Activated CD4-positive, alpha-beta T cell treated with anti-CD3 and anti-CD28 coated beads, Interleukin-2, amount 10 ng/mL, durations not matched to agents 24 days and 14 days (primary cell): ENCODE measurements around the gene PPP2R3A. TPM values are rescaled to one million over a fixed set of nuclear protein-coding genes. Genes with fewer than 3 reads are reported as not detected.
"Not testable (repeated sequence)": the region's sequence is repeated elsewhere in the genome, so short reads cannot be mapped to it uniquely, and the experiment has no call there.

Experiments used
- DNase-seq: peaks from one replicate; pipeline ENCODE4 v3.0.0; 2022
- H3K27ac Mint-ChIP-seq: one replicate; pipeline ENCODE4 v1.8.0; 2022; ENCODE audit warnings: mild to moderate bottlenecking, mixed read lengths
- H3K27me3 Mint-ChIP-seq: one replicate; pipeline ENCODE4 v1.8.0; 2022; ENCODE audit warnings: mixed read lengths
- H3K36me3 Mint-ChIP-seq: one replicate; pipeline ENCODE4 v1.8.0; 2022; ENCODE audit warnings: low read depth, mild to moderate bottlenecking, mixed read lengths
- H3K4me1 Mint-ChIP-seq: one replicate; pipeline ENCODE4 v1.8.0; 2021; ENCODE audit warnings: mixed read lengths
- H3K4me3 Mint-ChIP-seq: one replicate; pipeline ENCODE4 v1.8.0; 2022; ENCODE audit warnings: mild to moderate bottlenecking, moderate library complexity, mixed read lengths
- H3K9me3 Mint-ChIP-seq: one replicate; pipeline ENCODE4 v1.8.0; 2021; ENCODE audit warnings: mixed read lengths
- intact Hi-C: fragments of 100-400 bp; cut with micrococcal nuclease; formaldehyde crosslinking; loops from one replicate; pipeline ENCODE4 v1.15.1; 2023
- total RNA-seq: library from RNA; stranded (reverse); gene quantifications from 2 replicates; pipeline ENCODE4 v1.2.3, GENCODE V29; 2022

The PPP2R3A gene
- total RNA-seq, 1 donor from 2014 or later: 0.49 TPM

DNA sequence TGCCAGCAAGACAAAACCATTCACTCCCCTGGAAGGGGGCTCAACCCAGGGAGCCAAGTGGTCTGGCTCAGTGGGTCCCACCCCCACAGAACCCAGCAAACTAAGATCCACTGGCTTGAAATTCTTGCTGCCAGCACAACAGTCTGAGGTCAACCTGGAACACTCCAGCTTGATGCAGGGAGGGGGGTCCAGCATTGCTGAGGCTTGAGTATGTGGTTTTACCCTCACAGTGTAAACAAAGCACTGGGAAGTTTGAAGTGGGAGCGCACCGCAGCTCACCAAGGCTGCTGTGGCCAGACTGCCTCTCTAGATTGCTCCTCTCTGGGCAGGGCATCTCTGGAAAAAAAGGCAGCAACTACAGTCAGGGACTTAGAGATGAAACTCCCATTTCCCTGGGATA, 148.9 kb downstream of the PPP2R3A start:
- Mint-ChIP-seq H3K27me3 (peaks cover 32% of the 10 kb centered on the region), H3K36me3 (no peaks in the 10 kb centered on the region), H3K9me3 (peaks cover 23% of the 10 kb centered on the region), H3K27ac (no peak overlapping the region), H3K4me1 (peaks cover 5% of the 10 kb centered on the region), H3K4me3 (no peak overlapping the region)
- DNase-seq: no peak
- intact Hi-C loops: no loop called here

DNA sequence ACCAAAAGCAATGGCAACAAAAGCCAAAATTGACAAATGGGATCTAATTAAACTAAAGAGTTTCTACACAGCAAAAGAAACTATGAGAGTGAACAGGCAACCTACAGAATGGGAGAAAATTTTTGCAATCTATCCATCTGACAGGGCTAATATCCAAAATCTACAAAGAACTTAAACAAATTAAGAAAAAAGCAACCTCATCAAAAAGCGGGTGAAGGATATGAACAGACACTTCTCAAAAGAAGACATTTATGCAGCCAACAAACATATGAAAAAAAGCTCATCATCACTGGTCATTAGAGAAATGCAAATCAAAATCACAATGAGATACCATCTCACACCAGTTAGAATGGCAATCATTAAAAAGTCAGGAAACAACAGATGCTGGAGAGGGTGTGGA, 153.8 kb downstream of the PPP2R3A start:
- peaks cover 24% of the 10 kb centered on the region for H3K27me3 Mint-ChIP-seq
- H3K4me3 Mint-ChIP-seq: not testable (repeated sequence)

DNA sequence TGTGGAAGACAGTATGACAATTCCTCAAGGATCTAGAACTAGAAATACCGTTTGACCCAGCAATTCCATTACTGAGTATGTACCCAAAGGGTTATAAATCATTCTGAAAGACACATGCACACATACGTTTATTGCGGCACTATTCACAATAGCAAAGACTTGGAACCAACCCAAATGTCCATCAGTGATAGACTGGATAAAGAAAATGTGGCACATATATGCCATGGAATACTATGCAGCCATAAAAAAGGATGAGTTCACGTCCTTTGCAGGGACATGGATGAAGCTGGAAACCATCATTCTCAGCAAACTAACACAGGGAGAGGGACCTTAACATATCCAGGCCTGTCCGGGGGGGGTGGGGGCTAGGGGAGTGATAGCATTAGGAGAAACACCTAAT, 154.3 kb downstream of the PPP2R3A start:
- peaks cover 23% of the 10 kb centered on the region for H3K9me3 Mint-ChIP-seq
- not testable (repeated sequence) for DNase-seq

More for the DNA sequence above, 153.8 kb downstream of the PPP2R3A start:
- H3K27ac Mint-ChIP-seq, H3K4me1 Mint-ChIP-seq, H3K36me3 Mint-ChIP-seq, intact Hi-C loops, DNase-seq: not testable (repeated sequence)
- H3K9me3 Mint-ChIP-seq: peaks cover 23% of the 10 kb centered on the region

DNA sequence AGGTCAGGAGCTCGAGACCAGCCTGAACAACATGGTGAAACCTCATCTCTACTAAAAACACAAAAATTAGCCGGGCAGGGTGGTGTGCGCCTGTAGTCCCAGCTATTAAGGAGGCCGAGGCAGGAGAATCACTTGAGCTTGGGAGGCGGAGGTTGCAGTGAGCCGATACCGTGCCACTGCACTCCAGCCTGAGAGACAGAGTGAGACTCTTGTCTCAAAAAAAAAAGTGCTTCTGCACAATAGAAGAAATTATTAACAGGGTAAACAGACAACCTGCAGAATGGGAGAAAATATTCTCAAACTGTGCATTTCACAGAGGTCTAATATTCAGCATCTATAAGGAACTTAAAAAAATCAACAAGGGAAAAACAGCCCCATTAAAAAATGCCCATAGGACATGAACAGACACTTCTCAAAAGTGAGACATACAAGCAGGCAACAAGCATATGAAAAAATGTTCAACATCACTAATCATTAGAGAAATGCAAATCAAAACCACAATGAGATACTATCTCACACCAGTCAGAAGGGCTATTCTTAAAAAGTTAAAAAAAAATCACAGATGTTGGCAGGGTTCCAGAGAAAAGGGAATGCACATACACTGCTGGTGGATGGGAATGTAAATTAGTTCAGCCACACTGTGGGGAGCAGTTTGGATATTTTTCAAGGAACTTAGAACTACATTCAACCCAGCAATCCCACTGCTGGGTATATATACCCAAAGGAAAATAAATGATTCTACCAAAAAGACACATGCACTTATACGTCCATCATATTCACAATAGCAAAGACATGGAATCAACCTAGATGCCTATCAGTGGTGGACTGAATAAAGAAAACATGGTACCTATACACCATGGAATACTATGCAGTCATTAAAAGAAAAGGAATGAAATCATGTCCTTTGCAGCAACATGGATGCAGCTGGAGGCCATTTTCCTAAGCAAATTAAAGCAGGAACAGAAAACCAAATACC, 155.1 kb downstream of the PPP2R3A start:
- no peak overlapping the region for H3K27ac Mint-ChIP-seq
- no peak overlapping the region for H3K4me3 Mint-ChIP-seq
- H3K36me3 Mint-ChIP-seq: no peaks in the 10 kb centered on the region
- no peaks in the 10 kb centered on the region for H3K4me1 Mint-ChIP-seq
- H3K9me3 Mint-ChIP-seq: peaks cover 23% of the 10 kb centered on the region
- peaks cover 26% of the 10 kb centered on the region for H3K27me3 Mint-ChIP-seq
- no peak for DNase-seq
- intact Hi-C loops: no loop called here

More for the DNA sequence above, 154.3 kb downstream of the PPP2R3A start:
- H3K4me3 Mint-ChIP-seq, H3K27ac Mint-ChIP-seq, H3K36me3 Mint-ChIP-seq, intact Hi-C loops, H3K4me1 Mint-ChIP-seq: not testable (repeated sequence)
- peaks cover 24% of the 10 kb centered on the region for H3K27me3 Mint-ChIP-seq

DNA sequence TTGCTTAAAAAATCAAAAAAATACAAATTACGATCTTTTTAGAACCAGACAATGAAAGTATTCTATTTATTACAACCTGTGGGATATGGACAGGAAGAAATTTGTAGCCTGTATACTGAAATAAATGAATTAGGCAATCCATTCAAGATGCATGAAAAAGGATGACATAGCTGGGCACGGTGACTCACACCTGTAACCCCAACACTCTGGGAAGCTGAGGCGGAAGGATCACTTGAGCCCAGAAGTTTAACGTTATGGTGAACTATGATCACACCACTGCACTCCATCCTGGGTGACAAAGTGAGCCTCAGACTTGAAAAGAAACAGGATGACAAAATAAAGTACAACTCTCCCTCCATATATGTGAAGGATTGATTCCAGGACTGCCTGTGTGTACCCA, 156.5 kb downstream of the PPP2R3A start:
- no peak overlapping the region for H3K27ac Mint-ChIP-seq
- no peak overlapping the region for H3K4me3 Mint-ChIP-seq
- H3K9me3 Mint-ChIP-seq: peaks cover 15% of the 10 kb centered on the region
- no peaks in the 10 kb centered on the region for H3K4me1 Mint-ChIP-seq
- intact Hi-C loops: no loop called here
- no peaks in the 10 kb centered on the region for H3K36me3 Mint-ChIP-seq
- peaks cover 17% of the 10 kb centered on the region for H3K27me3 Mint-ChIP-seq
- no peak for DNase-seq

DNA sequence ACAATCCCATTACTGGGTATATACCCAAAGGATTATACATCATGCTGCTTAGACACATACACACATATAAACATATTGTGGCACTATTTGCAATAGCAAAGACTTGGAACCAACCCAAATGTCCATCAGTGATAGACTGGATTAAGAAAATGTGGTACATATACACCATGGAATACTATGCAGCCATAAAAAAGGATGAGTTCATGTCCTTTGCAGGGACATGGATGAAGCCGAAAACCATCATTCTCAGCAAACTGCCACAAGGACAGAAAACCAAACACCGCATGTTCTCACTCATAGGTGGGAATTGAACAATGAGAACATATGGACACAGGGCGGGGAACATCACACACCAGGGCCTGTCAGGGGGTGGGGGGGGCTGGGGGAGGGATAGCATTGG, 166.1 kb downstream of the PPP2R3A start:
- intact Hi-C loops, H3K4me3 Mint-ChIP-seq, H3K27ac Mint-ChIP-seq, H3K4me1 Mint-ChIP-seq, H3K36me3 Mint-ChIP-seq, DNase-seq: not testable (repeated sequence)
- Mint-ChIP-seq H3K27me3 (peaks cover 17% of the 10 kb centered on the region), H3K9me3 (peaks cover 17% of the 10 kb centered on the region)

DNA sequence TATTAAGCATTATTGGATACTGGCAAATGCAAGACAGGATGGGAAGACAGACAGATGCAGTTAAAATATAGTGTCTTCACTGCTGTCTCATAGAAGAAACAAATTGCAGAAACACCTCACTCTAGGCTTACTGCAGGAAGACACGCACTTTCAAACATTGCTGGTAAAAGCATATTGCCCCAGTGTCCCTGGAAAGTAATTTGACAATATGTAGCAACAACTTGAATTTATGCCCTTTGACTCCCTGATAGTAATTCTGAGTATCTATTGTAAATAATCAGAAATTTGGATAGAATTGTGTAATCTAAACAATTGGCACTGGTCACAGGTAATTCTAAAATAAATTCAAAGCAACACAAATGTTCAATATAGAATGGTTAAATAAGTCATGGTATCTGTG, 168.6 kb downstream of the PPP2R3A start:
- DNase-seq: no peak
- H3K9me3 Mint-ChIP-seq: peaks cover 7% of the 10 kb centered on the region
- no peak overlapping the region for H3K27ac Mint-ChIP-seq
- intact Hi-C loops: no loop called here
- H3K4me3 Mint-ChIP-seq: no peak overlapping the region
- H3K4me1 Mint-ChIP-seq: peaks cover 6% of the 10 kb centered on the region
- no peaks in the 10 kb centered on the region for H3K36me3 Mint-ChIP-seq
- peaks cover 6% of the 10 kb centered on the region for H3K27me3 Mint-ChIP-seq

DNA sequence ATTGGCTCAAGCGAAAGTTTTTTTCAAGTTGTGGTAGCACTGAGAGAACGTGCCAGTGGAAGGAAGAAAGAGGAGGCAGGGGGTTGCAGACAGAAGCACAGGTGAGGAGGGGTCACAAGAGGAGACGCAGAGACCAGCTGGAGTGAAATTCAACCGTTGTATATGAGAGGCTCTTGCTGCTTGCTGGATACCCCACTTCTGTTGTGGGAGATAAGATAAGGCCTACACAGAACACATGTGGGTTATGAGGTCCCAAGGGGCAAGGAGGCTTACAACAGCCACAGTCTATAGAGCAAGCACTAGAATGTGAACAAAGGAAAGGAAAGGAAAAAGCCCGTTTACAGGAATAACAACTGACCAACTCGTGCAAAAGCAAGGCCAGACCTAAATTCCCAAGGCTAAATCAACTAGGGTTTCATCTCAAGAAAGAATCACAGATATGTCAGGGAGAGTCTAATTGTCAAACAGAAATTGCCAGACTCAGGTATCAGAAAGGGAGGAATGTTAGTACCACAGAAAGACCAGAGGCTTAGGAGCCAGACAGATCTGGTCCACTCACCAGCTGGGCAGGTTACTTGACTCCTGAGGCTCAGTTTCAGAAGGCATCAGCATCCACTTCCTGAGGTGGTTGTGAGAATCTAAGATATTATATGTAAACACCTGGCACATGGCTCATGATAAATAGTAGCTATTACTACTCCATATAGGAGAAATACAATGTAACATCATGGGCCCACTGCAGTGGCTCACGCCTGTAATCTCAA, 169.7 kb downstream of the PPP2R3A start:
- Mint-ChIP-seq H3K4me1 (peaks cover 6% of the 10 kb centered on the region), H3K36me3 (no peaks in the 10 kb centered on the region), H3K27me3 (peaks cover 3% of the 10 kb centered on the region), H3K9me3 (peaks cover 3% of the 10 kb centered on the region), H3K27ac (no peak overlapping the region), H3K4me3 (no peak overlapping the region)
- no peak for DNase-seq
- intact Hi-C loops: no loop called here

DNA sequence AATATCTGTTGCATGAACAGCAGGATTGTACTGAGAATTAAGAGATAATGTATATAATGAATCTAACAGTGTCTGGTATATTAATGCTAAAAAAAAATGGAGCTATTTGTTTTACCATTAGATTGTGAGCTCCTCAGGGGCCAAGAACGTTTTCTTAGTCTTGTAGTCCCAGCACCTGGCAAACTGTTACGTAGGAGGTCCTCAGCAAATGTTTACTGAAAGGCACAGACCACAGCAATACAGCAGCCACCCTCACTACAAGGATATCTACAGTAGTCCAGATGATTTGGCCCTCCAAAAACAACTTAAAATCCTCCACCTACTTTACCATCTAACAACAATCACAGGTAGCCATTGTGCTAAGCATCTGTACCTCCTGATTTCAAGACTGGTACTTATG, 170.9 kb downstream of the PPP2R3A start:
- no peak for DNase-seq
- H3K4me3 Mint-ChIP-seq: no peak overlapping the region

DNA sequence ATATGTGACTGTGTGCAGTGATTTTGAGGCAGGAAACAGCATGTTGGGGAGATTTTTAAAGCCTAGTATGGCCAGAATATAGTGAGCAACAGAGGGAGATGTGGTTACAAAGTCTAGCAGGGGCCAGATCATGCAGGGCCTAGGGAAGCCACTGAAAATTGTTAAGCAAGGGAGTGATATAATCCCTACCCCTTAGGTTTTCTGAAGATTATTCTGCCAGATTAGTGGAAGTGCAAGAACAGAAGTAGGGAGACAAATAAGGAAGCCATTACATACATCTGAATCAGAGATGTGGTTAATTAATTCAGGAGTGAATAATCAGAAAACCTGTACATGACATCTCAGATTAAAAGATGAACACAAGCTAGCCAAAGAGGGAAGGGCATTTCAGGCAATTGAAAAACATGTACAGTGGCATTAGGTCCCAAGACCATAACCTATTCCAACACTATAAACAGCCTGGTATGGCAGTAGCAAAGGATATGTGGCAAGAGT, 175.8 kb downstream of the PPP2R3A start:
- peaks cover 6% of the 10 kb centered on the region for H3K36me3 Mint-ChIP-seq
- H3K27ac Mint-ChIP-seq: no peak overlapping the region
- DNase-seq: no peak
- H3K27me3 Mint-ChIP-seq: no peaks in the 10 kb centered on the region
- peaks cover 4% of the 10 kb centered on the region for H3K4me1 Mint-ChIP-seq
- no peak overlapping the region for H3K4me3 Mint-ChIP-seq
- H3K9me3 Mint-ChIP-seq: no peaks in the 10 kb centered on the region
- intact Hi-C loops: no loop called here

More for the DNA sequence above, 170.9 kb downstream of the PPP2R3A start:
- H3K4me1 Mint-ChIP-seq: peaks cover 6% of the 10 kb centered on the region
- intact Hi-C loops: no loop called here
- no peaks in the 10 kb centered on the region for H3K9me3 Mint-ChIP-seq
- H3K27ac Mint-ChIP-seq: no peak overlapping the region
- H3K27me3 Mint-ChIP-seq: no peaks in the 10 kb centered on the region
- no peaks in the 10 kb centered on the region for H3K36me3 Mint-ChIP-seq

DNA sequence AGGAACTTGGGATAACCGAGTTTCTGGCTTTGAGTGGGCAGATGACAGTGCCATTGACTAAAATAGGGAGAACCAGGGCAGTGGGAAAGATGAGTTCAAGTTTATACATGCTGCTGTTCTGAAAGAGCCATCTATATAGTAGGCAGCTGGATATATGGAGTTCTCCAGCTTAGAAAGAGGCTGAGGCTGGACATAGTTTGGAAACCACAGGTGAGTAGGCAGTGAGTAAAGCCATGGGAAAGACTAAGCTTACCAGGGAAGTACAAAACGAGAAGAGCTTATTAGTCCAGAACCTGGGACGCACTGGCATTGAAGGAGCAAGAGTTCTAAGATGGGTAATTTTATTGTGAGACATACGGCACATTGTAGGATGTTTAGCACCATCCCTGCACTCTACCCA, 176.4 kb downstream of the PPP2R3A start:
- peaks cover 6% of the 10 kb centered on the region for H3K36me3 Mint-ChIP-seq
- H3K4me1 Mint-ChIP-seq: peaks cover 4% of the 10 kb centered on the region
- intact Hi-C loops: no loop called here
- no peaks in the 10 kb centered on the region for H3K27me3 Mint-ChIP-seq
- no peaks in the 10 kb centered on the region for H3K9me3 Mint-ChIP-seq
- no peak for DNase-seq
- no peak overlapping the region for H3K27ac Mint-ChIP-seq
- no peak overlapping the region for H3K4me3 Mint-ChIP-seq

DNA sequence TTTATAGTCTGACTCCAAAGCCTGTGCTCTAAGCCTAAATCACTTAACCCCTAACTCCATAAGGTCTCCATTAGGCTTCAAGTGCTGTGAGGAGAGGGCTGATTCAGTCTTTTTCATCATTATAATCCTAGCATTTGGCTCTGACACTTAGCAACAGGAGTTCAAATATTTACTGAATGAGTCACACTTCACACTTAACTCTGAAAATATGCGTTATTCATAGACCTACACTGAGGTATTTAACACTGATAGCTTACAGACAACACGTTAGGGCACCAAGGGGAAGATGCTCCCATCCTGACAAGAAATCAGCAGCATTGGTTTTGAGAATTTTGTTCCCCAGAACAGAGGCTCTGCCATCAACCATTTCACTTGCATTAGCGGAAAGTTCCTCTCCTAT, 177.1 kb downstream of the PPP2R3A start:
- H3K4me3 Mint-ChIP-seq: no peak overlapping the region
- no peak overlapping the region for H3K27ac Mint-ChIP-seq
- H3K9me3 Mint-ChIP-seq: no peaks in the 10 kb centered on the region
- peaks cover 4% of the 10 kb centered on the region for H3K4me1 Mint-ChIP-seq
- intact Hi-C loops: no loop called here
- H3K36me3 Mint-ChIP-seq: peaks cover 6% of the 10 kb centered on the region
- no peak for DNase-seq
- H3K27me3 Mint-ChIP-seq: no peaks in the 10 kb centered on the region

DNA sequence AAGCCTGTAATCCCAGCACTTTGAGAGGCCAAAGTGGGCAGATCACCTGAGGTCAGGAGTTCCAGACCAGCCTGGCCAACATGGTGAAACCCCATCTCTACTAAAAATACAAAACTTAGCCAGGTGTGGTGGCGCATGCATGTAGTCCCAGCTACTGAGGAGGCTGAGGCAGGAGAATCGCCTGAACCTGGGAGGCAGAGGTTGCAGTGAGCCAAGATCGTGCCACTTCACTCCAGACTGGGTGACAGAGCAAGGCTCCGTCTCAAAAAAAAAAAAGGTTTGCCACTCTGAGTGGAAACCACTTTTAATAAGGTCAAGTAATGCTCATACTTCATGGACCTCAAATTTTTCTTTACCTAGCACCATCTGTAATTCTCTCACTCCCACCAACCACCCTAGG, 178.9 kb downstream of the PPP2R3A start:
- DNase-seq, H3K27ac Mint-ChIP-seq, H3K27me3 Mint-ChIP-seq, H3K4me3 Mint-ChIP-seq, intact Hi-C loops, H3K9me3 Mint-ChIP-seq: not testable (repeated sequence)
- Mint-ChIP-seq H3K36me3 (peaks cover 15% of the 10 kb centered on the region), H3K4me1 (peaks cover 12% of the 10 kb centered on the region)
